GM06990 (cell line): ENCODE results near the gene GOLPH3.

Source experiments
- DNase-seq: peaks from one replicate; pipeline ENCODE4 v3.0.0-alpha.2; 2011; ENCODE audit not compliant: insufficient read length; ENCODE audit errors: extremely low read depth
- H3K27me3 ChIP-seq: replicated peaks from 2 replicates; pipeline ENCODE4 v1.6.0; 2011; ENCODE audit warnings: low read length; ENCODE audit not compliant: control insufficient read depth, insufficient read depth
- H3K36me3 ChIP-seq: 2 replicates; pipeline ENCODE4 v1.5.1; 2011; ENCODE audit warnings: low read length; ENCODE audit not compliant: control insufficient read depth, insufficient read depth
- H3K4me3 ChIP-seq: replicated peaks from 2 replicates; pipeline ENCODE4 v1.5.1; 2011; ENCODE audit warnings: low read depth, mild to moderate bottlenecking, control low read depth, low read length
- CTCF ChIP-seq: IDR thresholded peaks from 2 replicates; pipeline ENCODE4 v1.5.1; 2011; ENCODE audit warnings: low read length, control low read depth, mild to moderate bottlenecking, inconsistent platforms; ENCODE audit not compliant: insufficient read depth, poor library complexity, severe bottlenecking

Gene GOLPH3

GRCh38 chr5:32207355-32207634 is 33.2 kb upstream of the GOLPH3 start:
- Histone ChIP-seq H3K4me3 (no peak overlapping the region), H3K36me3 (no peaks in the 10 kb centered on the region), H3K27me3 (no peaks in the 10 kb centered on the region)
- no peak for TF ChIP-seq CTCF
- no peak for DNase-seq

- no peak overlapping the region for H3K4me3 ChIP-seq
- no peak for DNase-seq
- no peaks in the 10 kb centered on the region for H3K27me3 ChIP-seq
- no peak for TF ChIP-seq CTCF
- no peaks in the 10 kb centered on the region for H3K36me3 ChIP-seq
Observed at GRCh38 chr5:32206509-32207354, 32.6 kb upstream of the GOLPH3 start.

GRCh38 chr5:32206053-32206452 is 31.9 kb upstream of the GOLPH3 start:
- TF ChIP-seq CTCF, result no peak
- DNase-seq, result no peak
- Histone ChIP-seq H3K36me3 (no peaks in the 10 kb centered on the region), H3K4me3 (no peak overlapping the region), H3K27me3 (no peaks in the 10 kb centered on the region)

GRCh38 chr5:32202394-32202793 is 28.3 kb upstream of the GOLPH3 start:
- no peak for TF ChIP-seq CTCF
- no peak overlapping the region for H3K4me3 ChIP-seq
- H3K36me3 ChIP-seq, result no peaks in the 10 kb centered on the region
- H3K27me3 ChIP-seq, result no peaks in the 10 kb centered on the region
- no peak for DNase-seq

- no peak for TF ChIP-seq CTCF
- H3K4me3 ChIP-seq, result no peak overlapping the region
- no peak for DNase-seq
- no peaks in the 10 kb centered on the region for H3K27me3 ChIP-seq
- no peaks in the 10 kb centered on the region for H3K36me3 ChIP-seq
Observed at GRCh38 chr5:32201122-32201753, 27.1 kb upstream of the GOLPH3 start.
